ACC112 (cell line): ENCODE results near the gene MYOM3.

ENCODE experiments used
- H2AFZ ChIP-seq: fragments of 200-600 bp; sonication (generic); one replicate; pipeline ENCODE4 v1.6.0; 2017; ENCODE audit warnings: antibody characterized with exemption, low read length; ENCODE audit not compliant: unreplicated experiment
- H3K27ac ChIP-seq: fragments of 200-600 bp; sonication (generic); 2 replicates; pipeline ENCODE4 v1.5.1; 2014; ENCODE audit warnings: low read depth, mild to moderate bottlenecking, antibody characterized with exemption, low read length, moderate library complexity
- H3K27me3 ChIP-seq: fragments of 200-600 bp; sonication (generic); 2 replicates; pipeline ENCODE4 v1.6.1; 2014; ENCODE audit warnings: mild to moderate bottlenecking, antibody characterized with exemption, low read length, moderate library complexity, mixed read lengths; ENCODE audit not compliant: insufficient read depth
- H3K36me3 ChIP-seq: fragments of 200-600 bp; sonication (generic); 2 replicates; pipeline ENCODE4 v1.6.1; 2016; ENCODE audit warnings: mild to moderate bottlenecking, antibody characterized with exemption, low read length, moderate library complexity, mixed read lengths; ENCODE audit not compliant: insufficient read depth
- H3K4me1 ChIP-seq: fragments of 200-600 bp; sonication (generic); one replicate; pipeline ENCODE4 v1.6.1; 2016; ENCODE audit warnings: low read length, mixed read lengths; ENCODE audit not compliant: insufficient read depth, unreplicated experiment, control insufficient read depth
- H3K4me3 ChIP-seq: fragments of 200-600 bp; sonication (generic); 2 replicates; pipeline ENCODE4 v1.5.1; 2014; ENCODE audit warnings: mild to moderate bottlenecking, low read depth, low read length
- H3K79me2 ChIP-seq: fragments of 200-600 bp; sonication (generic); one replicate; pipeline ENCODE4 v1.6.0; 2016; ENCODE audit warnings: low read length; ENCODE audit not compliant: control insufficient read depth, unreplicated experiment, insufficient read depth

The MYOM3 gene

GRCh38 chr1:24111996-24112779, at the start of gene MYOM3:
Gene MYOM3 (minus strand): TSS chr1:24112135. CDS start chr1:24108636, 3,499 bp downstream.
- H3K27me3 ChIP-seq, result peaks cover 10% of the 10 kb centered on the region
- no peak within 1 kb of the TSS for H2AFZ ChIP-seq
- H3K4me1 ChIP-seq, result peaks cover 18% of the 10 kb centered on the region
- H3K36me3 ChIP-seq, result no peaks in the 10 kb centered on the region
- H3K79me2 ChIP-seq, result no peaks in the 10 kb centered on the region
- H3K27ac ChIP-seq, result no peak within 1 kb of the TSS
- peak within 1 kb of the TSS; percentile 51; the same call in 1 of the 2 replicates for H3K4me3 ChIP-seq

- Histone ChIP-seq H2AFZ (no peak overlapping the region), H3K4me1 (no peaks in the 10 kb centered on the region), H3K27me3 (peaks cover 8% of the 10 kb centered on the region; the same call in 1 of the 2 replicates), H3K4me3 (no peak overlapping the region), H3K79me2 (no peaks in the 10 kb centered on the region), H3K27ac (no peak overlapping the region), H3K36me3 (no peaks in the 10 kb centered on the region)
Measured at GRCh38 chr1:24161270-24161669, 49.3 kb upstream of the MYOM3 start.

GRCh38 chr1:24159366-24159765, 47.4 kb upstream of the MYOM3 start:
- no peaks in the 10 kb centered on the region; the same call in 1 of the 2 replicates for H3K27me3 ChIP-seq
- no peak overlapping the region for H2AFZ ChIP-seq
- H3K4me3 ChIP-seq, result no peak overlapping the region
- no peaks in the 10 kb centered on the region for H3K4me1 ChIP-seq
- H3K36me3 ChIP-seq, result no peaks in the 10 kb centered on the region
- H3K79me2 ChIP-seq, result no peaks in the 10 kb centered on the region
- no peak overlapping the region for H3K27ac ChIP-seq

- Histone ChIP-seq H3K36me3 (no peaks in the 10 kb centered on the region), H3K4me1 (no peaks in the 10 kb centered on the region), H2AFZ (no peak overlapping the region), H3K79me2 (no peaks in the 10 kb centered on the region), H3K27me3 (no peaks in the 10 kb centered on the region), H3K27ac (no peak overlapping the region), H3K4me3 (no peak overlapping the region)
Measured at GRCh38 chr1:24157918-24158481, 46.1 kb upstream of the MYOM3 start.

- Histone ChIP-seq H2AFZ (no peak overlapping the region), H3K4me1 (no peaks in the 10 kb centered on the region), H3K27ac (no peak overlapping the region), H3K79me2 (no peaks in the 10 kb centered on the region), H3K27me3 (peaks cover 1% of the 10 kb centered on the region; the same call in 1 of the 2 replicates), H3K4me3 (no peak overlapping the region), H3K36me3 (no peaks in the 10 kb centered on the region)
Measured at GRCh38 chr1:24156542-24157260, 44.8 kb upstream of the MYOM3 start.

- H3K4me3 ChIP-seq, result no peak overlapping the region
- no peaks in the 10 kb centered on the region for H3K36me3 ChIP-seq
- peaks cover 11% of the 10 kb centered on the region; the same call in 1 of the 2 replicates for H3K27me3 ChIP-seq
- peaks cover 1% of the 10 kb centered on the region for H3K4me1 ChIP-seq
- H3K27ac ChIP-seq, result no peak overlapping the region
- no peak overlapping the region for H2AFZ ChIP-seq
- no peaks in the 10 kb centered on the region for H3K79me2 ChIP-seq
Measured at GRCh38 chr1:24155011-24155782, 43.3 kb upstream of the MYOM3 start.

GRCh38 chr1:24154215-24154614, 42.3 kb upstream of the MYOM3 start:
- Histone ChIP-seq H3K4me1 (peaks cover 11% of the 10 kb centered on the region), H3K27ac (no peak overlapping the region), H3K4me3 (no peak overlapping the region), H3K79me2 (no peaks in the 10 kb centered on the region), H3K27me3 (peaks cover 11% of the 10 kb centered on the region; the same call in 1 of the 2 replicates), H2AFZ (no peak overlapping the region), H3K36me3 (no peaks in the 10 kb centered on the region)

- H3K4me3 ChIP-seq, result no peak overlapping the region
- peaks cover 11% of the 10 kb centered on the region; the same call in 1 of the 2 replicates for H3K27me3 ChIP-seq
- H3K27ac ChIP-seq, result no peak overlapping the region
- H3K4me1 ChIP-seq, result peaks cover 11% of the 10 kb centered on the region
- no peaks in the 10 kb centered on the region for H3K36me3 ChIP-seq
- no peaks in the 10 kb centered on the region for H3K79me2 ChIP-seq
- no peak overlapping the region for H2AFZ ChIP-seq
Measured at GRCh38 chr1:24152631-24153494, 40.9 kb upstream of the MYOM3 start.

- no peak overlapping the region for H3K4me3 ChIP-seq
- H3K79me2 ChIP-seq, result no peaks in the 10 kb centered on the region
- peaks cover 11% of the 10 kb centered on the region; the same call in 1 of the 2 replicates for H3K27me3 ChIP-seq
- no peak overlapping the region for H3K27ac ChIP-seq
- peaks cover 11% of the 10 kb centered on the region for H3K4me1 ChIP-seq
- no peaks in the 10 kb centered on the region for H3K36me3 ChIP-seq
- H2AFZ ChIP-seq, result no peak overlapping the region
Measured at GRCh38 chr1:24151175-24151533, 39.2 kb upstream of the MYOM3 start.
